AG10803 (cell line): Measurements from ENCODE around the gene SNX33.
A peak's percentile ranks its signal among the peaks of the same experiment; 100 is the strongest.
"Not testable (repeated sequence)": the region's sequence is repeated elsewhere in the genome, so short reads cannot be mapped to it uniquely, and the experiment has no call there.

ENCODE experiments used
- DNase-seq: peaks from one replicate; pipeline ENCODE4 v3.0.0; 2010; ENCODE audit warnings: low read depth
- H3K4me3 ChIP-seq: 2 replicates; pipeline ENCODE4 v1.5.1; 2011; ENCODE audit warnings: mild to moderate bottlenecking, low read length, control low read depth
- TF ChIP-seq, protein P1 (sequence below): conservative IDR thresholded peaks from 2 replicates; pipeline ENCODE4 v1.5.1; 2011; ENCODE audit warnings: mild to moderate bottlenecking, low read length, control low read depth, inconsistent platforms

SNX33 gene

GRCh38 chr15:75620058-75620820, 27.5 kb upstream of the SNX33 start:
- peak; percentile 95 for DNase-seq
- TF ChIP-seq, protein P1, sequence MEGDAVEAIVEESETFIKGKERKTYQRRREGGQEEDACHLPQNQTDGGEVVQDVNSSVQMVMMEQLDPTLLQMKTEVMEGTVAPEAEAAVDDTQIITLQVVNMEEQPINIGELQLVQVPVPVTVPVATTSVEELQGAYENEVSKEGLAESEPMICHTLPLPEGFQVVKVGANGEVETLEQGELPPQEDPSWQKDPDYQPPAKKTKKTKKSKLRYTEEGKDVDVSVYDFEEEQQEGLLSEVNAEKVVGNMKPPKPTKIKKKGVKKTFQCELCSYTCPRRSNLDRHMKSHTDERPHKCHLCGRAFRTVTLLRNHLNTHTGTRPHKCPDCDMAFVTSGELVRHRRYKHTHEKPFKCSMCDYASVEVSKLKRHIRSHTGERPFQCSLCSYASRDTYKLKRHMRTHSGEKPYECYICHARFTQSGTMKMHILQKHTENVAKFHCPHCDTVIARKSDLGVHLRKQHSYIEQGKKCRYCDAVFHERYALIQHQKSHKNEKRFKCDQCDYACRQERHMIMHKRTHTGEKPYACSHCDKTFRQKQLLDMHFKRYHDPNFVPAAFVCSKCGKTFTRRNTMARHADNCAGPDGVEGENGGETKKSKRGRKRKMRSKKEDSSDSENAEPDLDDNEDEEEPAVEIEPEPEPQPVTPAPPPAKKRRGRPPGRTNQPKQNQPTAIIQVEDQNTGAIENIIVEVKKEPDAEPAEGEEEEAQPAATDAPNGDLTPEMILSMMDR, result no peak
- peak overlapping the region; percentile 59 for H3K4me3 ChIP-seq

GRCh38 chr15:75620841-75621391, 26.8 kb upstream of the SNX33 start:
- TF ChIP-seq, protein P1, result peak; percentile 54
- peak; percentile 96 for DNase-seq
- H3K4me3 ChIP-seq, result peak overlapping the region; percentile 59

GRCh38 chr15:75622505-75622904, 25.2 kb upstream of the SNX33 start:
- TF ChIP-seq, protein P1, result no peak
- H3K4me3 ChIP-seq, result no peak overlapping the region
- no peak for DNase-seq

DNA sequence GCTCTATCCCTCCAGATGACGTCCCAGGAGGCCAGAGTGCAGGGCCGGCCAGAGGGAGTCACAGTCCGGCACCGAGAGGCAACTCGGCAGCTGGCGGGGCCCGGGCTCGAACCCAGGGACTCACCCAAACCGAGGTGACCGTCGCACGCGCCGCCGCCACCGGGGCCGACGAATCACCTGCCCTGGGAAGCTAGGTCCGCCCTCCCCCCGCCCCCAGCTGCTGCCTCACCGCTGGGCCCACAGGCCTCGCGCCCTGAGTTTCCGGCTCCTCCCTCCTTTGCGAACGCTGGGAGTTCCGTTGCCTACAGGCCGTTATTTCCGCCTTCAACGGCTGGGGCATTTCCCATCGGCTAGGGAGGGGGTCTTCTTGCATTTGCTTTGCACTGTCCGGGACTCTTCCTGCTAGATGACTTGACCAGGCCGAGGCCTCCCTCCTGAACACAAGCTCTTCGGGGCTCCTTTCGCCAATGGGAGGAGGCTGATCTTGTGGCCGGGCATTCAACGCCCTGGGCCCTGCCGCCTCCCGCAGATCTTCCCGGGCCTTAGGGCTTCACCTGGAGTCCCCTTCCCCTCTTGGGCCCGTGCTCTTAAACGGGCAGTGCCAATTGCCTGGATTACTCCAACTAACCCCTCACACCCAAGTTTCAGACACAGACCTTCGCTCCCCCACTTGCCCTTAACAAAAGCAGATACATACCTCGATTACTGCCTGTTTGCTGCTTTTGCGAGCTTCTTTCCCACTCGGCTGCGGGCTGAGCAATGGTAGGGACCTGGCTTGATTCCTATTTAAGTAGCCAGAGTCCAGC, 22.0 kb upstream of the SNX33 start, which contains the start of gene SNUPN:
SNUPN (minus strand) TSS at position 184 of the 806 bp plus-strand sequence. CDS start 4,674 bp downstream, outside the sequence.
- H3K4me3 ChIP-seq, result peak within 1 kb of the TSS; percentile 88
- TF ChIP-seq, protein P1, result no peak
- peak; percentile 88 for DNase-seq

DNA sequence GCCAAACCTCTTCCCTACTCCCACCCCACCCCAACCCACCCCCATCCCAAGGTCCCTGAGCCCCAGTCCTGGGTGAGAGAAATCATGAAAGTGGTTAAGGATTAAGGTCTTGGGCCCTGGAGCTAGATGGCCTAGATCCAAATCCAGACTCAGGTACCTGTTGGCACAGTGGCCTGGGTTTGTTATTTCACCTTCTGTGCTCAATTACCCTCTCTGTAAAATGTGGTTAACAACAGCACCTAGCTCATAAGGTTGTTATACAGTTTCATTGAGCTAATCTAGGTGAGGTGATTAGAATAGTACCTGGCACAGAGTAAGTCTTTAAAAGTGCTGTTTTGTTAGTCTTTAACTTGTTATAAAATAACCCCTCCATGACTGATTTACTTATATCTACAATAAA, 15.8 kb upstream of the SNX33 start:
- DNase-seq, result no peak
- TF ChIP-seq, protein P1, result no peak
- no peak overlapping the region for H3K4me3 ChIP-seq

DNA sequence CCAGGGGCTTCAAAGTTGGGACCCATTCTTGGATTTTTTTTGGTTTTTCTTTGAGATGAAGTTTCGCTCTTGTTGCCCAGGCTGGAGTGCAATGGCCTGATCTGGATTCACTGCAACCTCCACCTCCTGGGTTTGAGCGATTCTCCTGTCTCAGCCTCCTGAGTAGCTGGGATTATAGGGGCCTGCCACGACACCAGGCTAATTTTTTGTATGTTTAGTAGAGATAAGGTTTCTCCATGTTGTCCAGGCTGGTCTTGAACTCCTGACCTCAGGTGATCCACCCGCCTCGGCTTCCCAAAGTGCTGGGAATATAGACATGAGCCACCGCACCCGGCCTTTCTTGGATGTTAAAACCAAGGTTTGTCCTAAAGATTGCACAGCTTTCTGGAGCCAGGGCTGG, 13.8 kb upstream of the SNX33 start:
- not testable (repeated sequence) for H3K4me3 ChIP-seq, DNase-seq

DNA sequence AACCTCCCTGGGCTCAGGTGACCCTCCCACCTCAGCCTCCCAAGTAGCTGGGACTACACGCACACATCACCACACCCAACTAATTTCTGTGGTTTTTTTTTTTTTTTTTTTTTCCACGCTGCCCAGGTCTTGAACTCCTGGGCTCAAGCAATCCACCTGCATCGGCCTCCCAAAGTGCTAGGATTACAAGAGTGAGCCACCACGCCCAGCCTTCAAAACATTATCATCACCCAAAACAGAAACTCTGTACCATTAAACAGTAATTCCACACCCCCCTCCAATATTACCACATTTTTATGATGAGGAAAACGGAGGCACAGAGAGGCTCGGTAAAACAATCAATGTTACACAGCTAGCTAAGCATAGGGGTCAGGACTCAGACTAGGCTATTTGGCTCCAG, 11.7 kb upstream of the SNX33 start:
- DNase-seq, result no peak
- TF ChIP-seq, protein P1, result no peak
- no peak overlapping the region for H3K4me3 ChIP-seq
